Esophagus mucosa (tissue), 1 donor: Measurements from ENCODE around the gene INKA1. TPM values are rescaled to one million over a fixed set of nuclear protein-coding genes. Genes with fewer than 3 reads are reported as not detected.

Experiments used
- ATAC-seq: fragments of 200-7000 bp; cut with Tn5 transposase; one replicate; pipeline ENCODE4 v1.9.1; 2020
- total RNA-seq: library from RNA; stranded (reverse); gene quantifications from one replicate; pipeline ENCODE4 v1.2.4, GENCODE V29; 2023
- donor health status: DM: yes; HTN: yes; CAD: no.

INKA1 gene
- total RNA-seq, 1 donor from 2014 or later = 14.2 TPM

DNA sequence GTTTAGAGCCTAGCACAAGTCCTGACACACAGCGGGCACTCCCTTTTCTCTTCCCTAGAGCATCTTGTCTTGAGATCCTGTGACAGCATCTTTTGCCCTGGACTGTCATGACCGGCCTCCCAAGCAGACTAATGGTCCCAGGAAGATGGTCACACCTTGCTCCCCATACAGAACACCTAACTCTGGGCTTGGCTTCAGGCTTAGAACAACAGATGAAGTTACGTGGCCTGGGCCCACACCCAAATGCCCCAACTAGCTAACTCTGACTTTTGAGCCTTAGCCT is 15.9 kb upstream of the INKA1 start:
- ATAC-seq = peak; percentile 74

GRCh38 chr3:49787536-49787935 is 15.5 kb upstream of the INKA1 start:
- no peak for ATAC-seq

- ATAC-seq = no peak
Measured at GRCh38 chr3:49788056-49788455, 15.0 kb upstream of the INKA1 start.

- ATAC-seq = no peak
Measured at GRCh38 chr3:49790626-49791411, 12.2 kb upstream of the INKA1 start.

DNA sequence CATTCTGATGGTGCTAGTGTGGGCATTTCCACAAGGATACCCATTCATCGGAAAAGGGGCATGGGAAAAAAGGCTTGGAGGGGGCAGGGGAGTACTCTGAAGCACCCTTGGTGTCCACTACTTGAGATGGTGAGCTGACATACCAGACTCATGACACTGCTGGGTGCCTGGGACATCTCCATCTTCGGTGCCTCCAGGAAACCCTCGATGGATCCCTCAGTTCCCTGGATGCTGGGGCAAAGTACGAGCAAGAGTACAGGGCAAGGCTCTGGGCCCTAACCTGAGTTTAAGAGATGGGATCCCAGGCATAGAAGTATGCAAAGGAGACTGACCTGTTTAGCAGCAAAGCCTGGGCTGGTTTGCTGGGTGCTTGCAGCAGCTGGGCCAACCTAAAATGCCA is 11.5 kb upstream of the INKA1 start:
- ATAC-seq = no peak

- ATAC-seq = no peak
Measured at GRCh38 chr3:49792371-49793150, 10.5 kb upstream of the INKA1 start.

- ATAC-seq = no peak
Measured at GRCh38 chr3:49793486-49794085, 9.5 kb upstream of the INKA1 start.

DNA sequence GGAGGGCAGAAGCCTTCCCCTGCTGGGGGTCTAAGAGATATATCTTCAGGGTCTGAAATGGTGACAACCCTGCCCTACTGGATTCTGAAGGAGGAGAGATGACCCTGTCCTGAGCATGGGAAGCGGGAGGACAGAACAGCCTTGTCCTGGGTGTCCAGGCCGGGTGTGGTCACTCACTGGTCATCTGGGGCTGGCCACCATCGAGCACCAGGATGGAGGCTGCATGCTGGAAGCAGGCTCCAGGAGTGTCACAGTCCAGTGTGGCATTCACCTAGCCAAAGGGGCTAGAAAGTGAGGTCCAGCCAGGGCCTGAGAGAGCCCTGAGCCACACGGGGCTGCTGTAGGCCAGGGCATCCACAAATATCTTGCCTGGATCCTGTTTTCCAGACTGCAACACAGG is 8.6 kb upstream of the INKA1 start:
- no peak for ATAC-seq

DNA sequence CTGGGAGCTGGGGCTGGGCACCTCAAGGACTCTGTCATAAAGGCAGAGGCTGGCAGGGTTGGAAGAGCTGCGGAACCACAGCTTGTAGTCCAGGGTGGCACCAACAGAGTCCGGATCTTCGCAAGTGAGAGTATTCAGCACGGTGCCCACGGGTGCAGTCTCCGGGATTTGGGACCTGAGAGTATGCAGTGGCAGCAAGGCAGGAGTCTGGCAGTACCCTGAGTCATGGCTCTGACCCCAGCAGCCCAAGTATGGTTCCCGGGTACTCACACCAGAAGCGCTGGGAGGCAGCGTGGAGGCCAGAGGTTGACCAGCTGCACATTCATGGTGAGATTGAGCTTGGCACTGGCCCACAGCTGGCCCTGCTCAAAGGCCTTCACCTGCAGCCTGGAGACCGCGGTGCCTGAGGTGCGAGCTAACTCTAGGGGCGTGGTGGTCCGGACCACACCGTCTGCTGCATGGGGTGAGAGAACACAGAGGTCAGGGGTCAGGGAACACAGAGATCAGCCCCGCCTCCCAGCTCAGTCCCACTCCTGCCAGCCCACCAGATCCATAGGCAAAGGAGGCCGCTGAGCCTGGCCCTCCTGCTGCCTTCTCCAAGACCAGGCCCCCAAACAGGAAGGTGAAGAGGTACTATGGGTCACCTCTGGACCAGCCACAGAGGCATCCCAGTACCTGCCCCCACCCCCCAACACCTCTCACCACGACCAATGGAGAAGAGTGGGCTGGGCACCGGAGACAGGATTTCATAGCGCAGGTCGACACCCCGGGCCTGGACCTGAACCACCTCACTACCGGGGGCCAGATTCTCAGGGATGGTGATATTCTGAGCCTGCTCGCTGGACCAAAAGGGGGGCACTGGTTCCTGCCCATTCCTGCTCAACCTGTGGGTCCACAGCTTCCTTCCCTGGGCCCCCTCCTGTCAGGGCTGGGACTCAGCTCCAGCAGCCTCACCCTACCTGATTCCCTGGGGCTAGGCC is 7.8 kb upstream of the INKA1 start:
- ATAC-seq = no peak

- no peak for ATAC-seq
Measured at GRCh38 chr3:49799105-49799504, 4.0 kb upstream of the INKA1 start.

- ATAC-seq = peak; percentile 10
Measured at GRCh38 chr3:49799761-49800160, 3.3 kb upstream of the INKA1 start, which contains the start of gene CDHR4. TSS of gene CDHR4 (minus strand) at chr3:49799873. CDS start at chr3:49799812, 61 bp downstream.

- no peak for ATAC-seq
Measured at GRCh38 chr3:49801160-49801559, 1.9 kb upstream of the INKA1 start.

- peak; percentile 68 for ATAC-seq
Measured at GRCh38 chr3:49803465-49804140, 542 bp downstream of the INKA1 start.

DNA sequence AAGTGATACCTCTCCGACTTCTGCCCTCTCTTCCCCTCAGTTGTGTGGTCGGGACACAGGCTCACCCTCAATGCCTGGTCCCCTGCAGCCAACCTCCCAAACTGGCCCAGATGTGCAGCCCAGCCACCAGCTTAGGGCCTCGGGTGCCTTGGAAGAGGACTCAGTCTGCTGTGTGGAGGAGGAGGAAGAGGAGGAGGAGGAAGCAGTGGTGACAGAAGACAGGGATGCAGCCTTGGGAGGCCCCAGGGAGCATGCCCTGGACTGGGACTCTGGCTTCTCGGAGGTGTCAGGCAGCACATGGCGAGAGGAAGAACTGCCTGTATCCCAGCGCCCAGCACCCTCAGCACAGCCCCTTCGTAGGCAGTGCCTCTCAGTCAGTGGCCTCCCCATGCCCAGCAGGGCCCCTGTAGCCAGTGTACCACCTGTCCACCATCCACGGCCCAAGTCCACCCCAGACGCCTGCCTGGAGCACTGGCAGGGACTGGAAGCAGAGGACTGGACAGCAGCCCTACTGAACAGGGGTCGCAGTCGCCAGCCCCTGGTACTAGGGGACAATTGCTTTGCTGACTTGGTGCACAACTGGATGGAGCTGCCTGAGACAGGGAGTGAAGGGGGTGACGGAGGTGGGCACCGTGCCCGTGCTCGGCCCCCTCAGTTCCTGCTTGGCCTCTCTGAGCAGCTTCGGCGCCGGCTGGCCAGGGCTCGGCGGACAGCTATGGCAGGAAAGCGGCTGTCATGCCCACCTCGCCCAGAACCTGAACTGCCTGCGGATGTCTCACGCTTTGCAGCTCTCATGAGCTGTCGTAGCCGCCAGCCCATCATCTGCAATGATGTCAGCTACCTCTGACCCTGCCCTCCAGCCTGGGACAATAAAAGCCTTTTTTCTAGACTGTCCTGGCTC is 1.3 kb downstream of the INKA1 start:
- no peak for ATAC-seq

DNA sequence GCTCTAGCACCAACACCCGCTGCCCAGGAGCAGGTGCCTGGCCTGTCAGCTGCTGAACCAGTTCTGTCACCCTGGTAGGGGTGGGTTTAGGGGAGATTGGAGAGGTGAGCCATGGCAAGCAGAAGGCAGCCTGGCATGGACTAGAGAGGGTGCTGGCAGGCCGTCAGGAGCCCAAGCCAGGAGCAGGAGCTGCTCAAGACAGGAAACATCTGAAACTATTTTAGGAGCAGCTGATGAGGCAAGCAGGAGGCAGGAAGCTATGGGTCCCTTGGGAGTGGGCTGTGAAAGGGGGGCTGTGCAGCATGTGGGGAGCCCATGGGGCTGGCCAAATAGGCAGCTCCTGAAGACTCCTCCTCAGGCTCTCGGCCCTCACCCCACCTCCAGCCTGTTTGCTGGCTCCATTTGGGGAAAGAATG is 2.3 kb downstream of the INKA1 start:
- peak; percentile 11 for ATAC-seq

- no peak for ATAC-seq
Measured at GRCh38 chr3:49805897-49806701, 3.0 kb downstream of the INKA1 start.

DNA sequence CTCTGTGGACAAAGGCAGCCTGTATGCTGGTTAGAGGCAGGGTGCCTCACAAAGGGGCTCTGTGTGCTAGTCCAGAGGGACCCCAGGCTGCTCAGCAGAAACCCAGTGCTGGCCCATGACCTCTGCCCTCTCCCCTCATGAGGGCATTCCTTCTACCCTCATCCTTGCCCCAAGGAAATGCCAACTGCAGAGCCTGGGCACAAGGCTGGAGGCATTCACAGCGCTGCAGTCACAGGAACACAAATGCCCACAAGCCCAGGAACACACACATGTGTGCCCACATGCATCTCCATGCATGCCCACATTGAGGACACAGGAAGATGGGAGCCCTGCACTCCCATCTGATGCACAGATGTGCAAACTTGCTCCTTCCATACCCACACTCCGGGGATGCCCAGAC is 3.8 kb downstream of the INKA1 start:
- ATAC-seq = no peak

DNA sequence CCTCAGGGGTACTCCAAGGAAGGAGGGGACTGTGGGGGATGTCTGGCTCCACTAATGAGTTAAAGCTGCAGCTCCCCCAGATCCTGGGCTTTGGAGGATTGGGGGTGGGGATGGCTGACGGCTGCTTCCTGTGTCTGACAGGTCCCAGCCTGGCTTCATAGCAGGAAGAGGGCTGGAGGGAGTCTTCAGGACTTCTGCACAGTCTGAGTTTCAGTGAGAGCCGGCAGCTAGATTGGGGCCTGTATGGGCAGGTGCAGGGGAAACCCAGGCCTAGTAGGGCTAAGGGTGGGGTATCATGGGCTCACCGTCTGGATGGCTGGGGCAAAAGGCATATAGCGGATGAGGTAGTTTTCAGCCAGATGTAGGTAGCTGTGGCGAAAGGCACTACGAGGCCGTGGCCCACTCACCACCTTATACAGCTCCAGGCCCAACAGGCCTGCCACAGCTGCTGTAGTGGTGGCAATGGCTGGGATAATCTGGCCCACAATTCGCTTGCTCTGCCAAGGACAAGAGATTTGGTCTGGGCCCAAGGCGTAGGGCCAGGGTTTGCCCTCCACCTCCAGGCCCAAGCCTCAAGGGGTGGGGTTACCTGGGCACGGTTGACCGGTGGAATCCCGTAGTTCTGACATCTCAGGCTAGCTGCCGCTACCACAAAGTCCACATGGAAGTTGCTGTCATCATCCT is 4.5 kb downstream of the INKA1 start:
- ATAC-seq = no peak

- ATAC-seq = peak; percentile 12
Measured at GRCh38 chr3:49812916-49813496, 9.9 kb downstream of the INKA1 start.
